SK-N-SH (cell line): ENCODE measurements around the gene ELOVL2. TPM values are rescaled to one million over a fixed set of nuclear protein-coding genes. Genes with fewer than 3 reads are reported as not detected.

Experiments used
- CTCF ChIA-PET: fragments of 300-600, 350-600 bp; formaldehyde crosslinking; extraction: SDS; loops from one replicate; lab custom pipeline; 2021; lab: Yijun Ruan, JAX
- POLR2A ChIA-PET: fragments of 350-600 bp; sonication (Branson Sonifier 250); formaldehyde crosslinking; extraction: SDS; loops from one replicate; lab custom pipeline; 2020; ENCODE audit warnings: antibody characterized with exemption, inconsistent platforms; lab: Yijun Ruan, JAX
- DNase-seq: peaks from one replicate; pipeline ENCODE4 v3.0.0; 2012
- H2AFZ ChIP-seq: fragments of 200-600 bp; sonication (generic); 2 replicates; pipeline ENCODE4 v1.8.1; 2016; ENCODE audit warnings: antibody characterized with exemption, mild to moderate bottlenecking, low read depth
- H3F3A ChIP-seq: fragments of 200-600 bp; sonication (generic); replicated peaks from 2 replicates; pipeline ENCODE3; 2016; ENCODE audit warnings: antibody characterized with exemption, mild to moderate bottlenecking; ENCODE audit not compliant: insufficient read depth
- H3K27ac ChIP-seq, 2 experiments: fragments of 200-500 bp in 1 of 2; fragments of 200-600 bp in 1 of 2; sonication (Bioruptor generic) in 1 of 2; sonication (generic), shearing (Covaris generic) in 1 of 2; 2 replicates each; pipeline versions ENCODE4 v1.5.1 to v1.6.1; 2014 to 2016; ENCODE audit warnings: low read depth in 2 of 2, inconsistent platforms in 1 of 2, low read length in 1 of 2, mild to moderate bottlenecking in 1 of 2, mixed read lengths in 1 of 2
- H3K27me3 ChIP-seq: fragments of 200-600 bp; sonication (generic), shearing (Covaris generic); 2 replicates; pipeline ENCODE4 v1.6.1; 2016; ENCODE audit warnings: mixed run types; ENCODE audit not compliant: insufficient read depth
- H3K36me3 ChIP-seq, 2 experiments: fragments of 200-500 bp in 1 of 2; fragments of 200-600 bp in 1 of 2; sonication (Bioruptor generic) in 1 of 2; sonication (generic) in 1 of 2; replicated peaks in 1 of 2; 2 replicates each; pipeline versions ENCODE3 to v1.5.1; 2014 to 2016; ENCODE audit warnings: low read length in 1 of 2, mild to moderate bottlenecking in 1 of 2; ENCODE audit not compliant: insufficient read depth in 2 of 2, control insufficient read depth in 1 of 2
- H3K4me1 ChIP-seq, 2 experiments: fragments of 200-500 bp in 1 of 2; fragments of 200-600 bp in 1 of 2; sonication (Bioruptor generic) in 1 of 2; sonication (generic), shearing (Covaris generic) in 1 of 2; 2 replicates each; pipeline versions ENCODE4 v1.5.1 to v1.6.1; 2014 to 2016; ENCODE audit warnings: low read depth in 1 of 2, low read length in 1 of 2, mixed run types in 1 of 2; ENCODE audit not compliant: insufficient read depth in 2 of 2, control insufficient read depth in 1 of 2
- H3K4me2 ChIP-seq: fragments of 200-600 bp; sonication (generic), shearing (Covaris generic); 2 replicates; pipeline ENCODE4 v1.6.1; 2017; ENCODE audit warnings: mixed run types
- H3K4me3 ChIP-seq, 2 experiments: fragments of 200-500 bp in 1 of 2; fragments of 200-600 bp in 1 of 2; sonication (Bioruptor generic) in 1 of 2; sonication (generic), shearing (Covaris generic) in 1 of 2; 2 replicates each; pipeline versions ENCODE4 v1.5.1 to v1.8.1; 2014 to 2016; ENCODE audit warnings: low read depth in 2 of 2, inconsistent platforms in 1 of 2, low read length in 1 of 2, mild to moderate bottlenecking in 1 of 2, mixed read lengths in 1 of 2, moderate library complexity in 1 of 2
- H3K79me2 ChIP-seq: fragments of 200-600 bp; sonication (generic); 2 replicates; pipeline ENCODE4 v1.8.1; 2017; ENCODE audit warnings: mild to moderate bottlenecking; ENCODE audit not compliant: insufficient read depth
- H3K9ac ChIP-seq: fragments of 200-600 bp; sonication (generic); 2 replicates; pipeline ENCODE4 v1.6.1; 2017; ENCODE audit warnings: mixed run types
- H3K9me2 ChIP-seq: fragments of 200-600 bp; sonication (generic); 2 replicates; pipeline ENCODE4 v1.6.1; 2017; ENCODE audit warnings: mixed run types
- H3K9me3 ChIP-seq: fragments of 200-600 bp; sonication (generic); 2 replicates; pipeline ENCODE4 v1.6.1; 2017; ENCODE audit warnings: mixed run types, mild to moderate bottlenecking, moderate library complexity
- H4K20me1 ChIP-seq: fragments of 200-600 bp; sonication (generic); 2 replicates; pipeline ENCODE4 v1.6.1; 2017; ENCODE audit warnings: mild to moderate bottlenecking, mixed run types; ENCODE audit not compliant: insufficient read depth
- FOSL2 ChIP-seq: IDR thresholded peaks from 2 replicates; pipeline ENCODE4 v1.4.0; 2012; ENCODE audit warnings: low read depth, mild to moderate bottlenecking, moderate library complexity, borderline replicate concordance
- FOXJ3 ChIP-seq: sonication (generic); formaldehyde crosslinking; IDR thresholded peaks from 2 replicates; pipeline ENCODE4 v1.5.1; 2020; ENCODE audit warnings: mild to moderate bottlenecking, missing genetic modification reagents
- GATA2 ChIP-seq: sonication (generic); formaldehyde crosslinking; IDR thresholded peaks from 2 replicates; pipeline ENCODE4 v1.5.0; 2020; ENCODE audit warnings: mild to moderate bottlenecking, missing genetic modification reagents
- IRF3 ChIP-seq: fragments of 150-350 bp; IDR thresholded peaks from 2 replicates; pipeline ENCODE4 v1.6.1; 2016; ENCODE audit warnings: mild to moderate bottlenecking, low read depth, low read length
- MEF2A ChIP-seq: IDR thresholded peaks from 2 replicates; pipeline ENCODE4 v1.4.0; 2012; ENCODE audit warnings: low read depth, borderline replicate concordance
- RAD21 ChIP-seq: IDR thresholded peaks from 2 replicates; pipeline ENCODE4 v1.6.1; 2012; ENCODE audit warnings: mild to moderate bottlenecking, low read length
- RXRA ChIP-seq: IDR thresholded peaks from 2 replicates; pipeline ENCODE4 v1.4.0; 2012; ENCODE audit warnings: low read depth, mild to moderate bottlenecking, borderline replicate concordance
- TCF12 ChIP-seq: IDR thresholded peaks from 2 replicates; pipeline ENCODE4 v1.4.0; 2012
- YY1 ChIP-seq: IDR thresholded peaks from 2 replicates; pipeline ENCODE4 v1.4.0; 2012; ENCODE audit warnings: low read depth, mild to moderate bottlenecking
- WGBS: methylation state at CpG from one replicate; pipeline ENCODE4 v1.1.6; 2017; ENCODE audit warnings: low lambda C conversion rate; 5-methylcytosine and 5-hydroxymethylcytosine counted together
- polyA plus RNA-seq, 3 experiments: library from polyadenylated mRNA; depleted of rRNA; stranded (reverse); fragments of >200 nt; gene quantifications; 2 replicates each; pipeline ENCODE4 v1.2.3, GENCODE V29; 2012
- TF ChIP-seq, protein P1 (sequence below): fragments of 150-350 bp; IDR thresholded peaks from 2 replicates; pipeline ENCODE4 v1.6.1; 2017; ENCODE audit warnings: antibody characterized with exemption, low read length, low read depth, borderline replicate concordance
- TF ChIP-seq, protein P2 (sequence below): IDR thresholded peaks from 2 replicates; pipeline ENCODE4 v1.4.0; 2012; ENCODE audit warnings: low read depth, borderline replicate concordance
- TF ChIP-seq, protein P3 (sequence below): IDR thresholded peaks from 2 replicates; pipeline ENCODE4; 2012
- TF ChIP-seq, protein P4 (sequence below): IDR thresholded peaks from 2 replicates; pipeline ENCODE4 v1.4.0; 2012; ENCODE audit warnings: low read depth

ELOVL2 gene
- polyA plus RNA-seq, 1 of the 3 experiments (the other 2 are of a cell fraction): 0.39 TPM

- Histone ChIP-seq H3K9me3 (no peaks in the 10 kb centered on the region; the same call in 1 of the 2 replicates), H3F3A (no peaks in the 10 kb centered on the region), H4K20me1 (no peaks in the 10 kb centered on the region), H3K27ac (no peak overlapping the region), H3K9ac (no peak overlapping the region), H3K4me3 (no peak overlapping the region), H3K27me3 (no peaks in the 10 kb centered on the region), H3K4me1 (no peaks in the 10 kb centered on the region; a peak in 2 of 4 replicates), H2AFZ (no peak overlapping the region), H3K79me2 (no peaks in the 10 kb centered on the region), H3K36me3 (no peaks in the 10 kb centered on the region), H3K4me2 (no peak overlapping the region), H3K9me2 (no peaks in the 10 kb centered on the region)
- WGBS: 90% methylated on average over 11 of the region's 11 CpGs
- ChIA-PET CTCF (interaction anchor here (0.8 kb wide), 1 partner anchor 9 kb away, joined by 3 read pairs; no protein-coding TSS in a partner anchor), POLR2A (no interaction called here)
- DNase-seq: no peak
- TF ChIP-seq, protein P1, sequence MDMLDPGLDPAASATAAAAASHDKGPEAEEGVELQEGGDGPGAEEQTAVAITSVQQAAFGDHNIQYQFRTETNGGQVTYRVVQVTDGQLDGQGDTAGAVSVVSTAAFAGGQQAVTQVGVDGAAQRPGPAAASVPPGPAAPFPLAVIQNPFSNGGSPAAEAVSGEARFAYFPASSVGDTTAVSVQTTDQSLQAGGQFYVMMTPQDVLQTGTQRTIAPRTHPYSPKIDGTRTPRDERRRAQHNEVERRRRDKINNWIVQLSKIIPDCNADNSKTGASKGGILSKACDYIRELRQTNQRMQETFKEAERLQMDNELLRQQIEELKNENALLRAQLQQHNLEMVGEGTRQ: no peak
- no peak for TF ChIP-seq TCF12
- no peak for TF ChIP-seq GATA2 (CRISPR knock-in tag)
- TF ChIP-seq FOXJ3 (CRISPR knock-in tag): no peak
- no peak for TF ChIP-seq RXRA
- TF ChIP-seq, protein P2, sequence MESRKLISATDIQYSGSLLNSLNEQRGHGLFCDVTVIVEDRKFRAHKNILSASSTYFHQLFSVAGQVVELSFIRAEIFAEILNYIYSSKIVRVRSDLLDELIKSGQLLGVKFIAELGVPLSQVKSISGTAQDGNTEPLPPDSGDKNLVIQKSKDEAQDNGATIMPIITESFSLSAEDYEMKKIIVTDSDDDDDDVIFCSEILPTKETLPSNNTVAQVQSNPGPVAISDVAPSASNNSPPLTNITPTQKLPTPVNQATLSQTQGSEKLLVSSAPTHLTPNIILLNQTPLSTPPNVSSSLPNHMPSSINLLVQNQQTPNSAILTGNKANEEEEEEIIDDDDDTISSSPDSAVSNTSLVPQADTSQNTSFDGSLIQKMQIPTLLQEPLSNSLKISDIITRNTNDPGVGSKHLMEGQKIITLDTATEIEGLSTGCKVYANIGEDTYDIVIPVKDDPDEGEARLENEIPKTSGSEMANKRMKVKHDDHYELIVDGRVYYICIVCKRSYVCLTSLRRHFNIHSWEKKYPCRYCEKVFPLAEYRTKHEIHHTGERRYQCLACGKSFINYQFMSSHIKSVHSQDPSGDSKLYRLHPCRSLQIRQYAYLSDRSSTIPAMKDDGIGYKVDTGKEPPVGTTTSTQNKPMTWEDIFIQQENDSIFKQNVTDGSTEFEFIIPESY: no peak
- TF ChIP-seq, protein P3, sequence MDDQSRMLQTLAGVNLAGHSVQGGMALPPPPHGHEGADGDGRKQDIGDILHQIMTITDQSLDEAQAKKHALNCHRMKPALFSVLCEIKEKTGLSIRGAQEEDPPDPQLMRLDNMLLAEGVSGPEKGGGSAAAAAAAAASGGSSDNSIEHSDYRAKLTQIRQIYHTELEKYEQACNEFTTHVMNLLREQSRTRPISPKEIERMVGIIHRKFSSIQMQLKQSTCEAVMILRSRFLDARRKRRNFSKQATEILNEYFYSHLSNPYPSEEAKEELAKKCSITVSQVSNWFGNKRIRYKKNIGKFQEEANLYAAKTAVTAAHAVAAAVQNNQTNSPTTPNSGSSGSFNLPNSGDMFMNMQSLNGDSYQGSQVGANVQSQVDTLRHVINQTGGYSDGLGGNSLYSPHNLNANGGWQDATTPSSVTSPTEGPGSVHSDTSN: no peak
- TF ChIP-seq RAD21: no peak
- TF ChIP-seq, protein P4, sequence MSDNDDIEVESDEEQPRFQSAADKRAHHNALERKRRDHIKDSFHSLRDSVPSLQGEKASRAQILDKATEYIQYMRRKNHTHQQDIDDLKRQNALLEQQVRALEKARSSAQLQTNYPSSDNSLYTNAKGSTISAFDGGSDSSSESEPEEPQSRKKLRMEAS: no peak
- TF ChIP-seq IRF3: no peak
- TF ChIP-seq YY1: no peak
- TF ChIP-seq MEF2A: no peak
- TF ChIP-seq FOSL2: no peak
Measured at GRCh38 chr6:11028959-11029358, 15.1 kb downstream of the ELOVL2 start.
